A549 (cell line): Measurements from ENCODE around the gene KANSL1. TPM values are rescaled to one million over a fixed set of nuclear protein-coding genes. Genes with fewer than 3 reads are reported as not detected.

Experiments used
- BHLHE40 ChIP-seq: IDR thresholded peaks from 2 replicates; pipeline ENCODE4 v1.6.1; 2012; ENCODE audit warnings: low read depth, low read length, inconsistent platforms
- CBX2 ChIP-seq: fragments of 200-600 bp; sonication (generic); IDR thresholded peaks from 2 replicates; pipeline ENCODE4 v1.6.1; 2016; ENCODE audit warnings: low read depth, mild to moderate bottlenecking, borderline replicate concordance
- CBX8 ChIP-seq: fragments of 200-600 bp; sonication (generic); IDR thresholded peaks from 2 replicates; pipeline ENCODE4 v1.6.1; 2016
- CEBPB ChIP-seq, 2 experiments: fragments of >200 bp in 1 of 2; sonication (Bioruptor Twin) in 1 of 2; formaldehyde crosslinking in 1 of 2; IDR thresholded peaks; 2 replicates each; pipeline ENCODE4 v1.6.1; 2012 to 2016
- CHD4 ChIP-seq: fragments of 200-600 bp; sonication (generic); IDR thresholded peaks from 2 replicates; pipeline ENCODE4 v1.6.1; 2016; ENCODE audit warnings: antibody characterized with exemption, mild to moderate bottlenecking, borderline replicate concordance
- EP300 ChIP-seq, 2 experiments: fragments of >200 bp; sonication (Bioruptor Twin); formaldehyde crosslinking; IDR thresholded peaks; 2 replicates in 1 of 2; 3 replicates in 1 of 2; pipeline ENCODE4 v1.6.1; 2016 to 2017
- ESRRA ChIP-seq: fragments of 150-350 bp; IDR thresholded peaks from 2 replicates; pipeline ENCODE4 v1.6.1; 2014; ENCODE audit warnings: mild to moderate bottlenecking, low read length, borderline replicate concordance
- FOSL2 ChIP-seq, 2 experiments: fragments of 450-650 bp in 1 of 2; fragments of >200 bp in 1 of 2; sonication (Bioruptor Twin) in 1 of 2; formaldehyde crosslinking; IDR thresholded peaks; 2 replicates each; pipeline versions ENCODE4 v1.5.0 to v1.6.1; 2016 to 2020; ENCODE audit warnings: mild to moderate bottlenecking in 1 of 2, moderate library complexity in 1 of 2
- FOXS1 ChIP-seq: fragments of 250-450 bp; sonication (Bioruptor Pico); IDR thresholded peaks from 2 replicates; pipeline ENCODE4 v1.5.0; 2020; ENCODE audit warnings: mild to moderate bottlenecking, moderate library complexity
- GATA3 ChIP-seq: IDR thresholded peaks from 2 replicates; pipeline ENCODE4 v1.6.1; 2012; ENCODE audit warnings: borderline replicate concordance
- HEYL ChIP-seq: fragments of 250-450 bp; sonication (Bioruptor Pico); IDR thresholded peaks from 2 replicates; pipeline ENCODE4 v1.8.0; 2021; ENCODE audit warnings: mild to moderate bottlenecking, moderate library complexity
- HOXB13 ChIP-seq: fragments of 250-450 bp; sonication (Bioruptor Pico); IDR thresholded peaks from 2 replicates; pipeline ENCODE4 v1.5.0; 2020; ENCODE audit warnings: low read depth, mild to moderate bottlenecking, moderate library complexity
- JUNB ChIP-seq: fragments of >200 bp; sonication (Bioruptor Twin); formaldehyde crosslinking; IDR thresholded peaks from 2 replicates; pipeline ENCODE4 v1.6.1; 2016
- MAZ ChIP-seq: fragments of 150-350 bp; IDR thresholded peaks from 2 replicates; pipeline ENCODE4 v1.6.1; 2014; ENCODE audit warnings: antibody characterized with exemption, low read depth, low read length, borderline replicate concordance
- NR3C1 ChIP-seq: fragments of >200 bp; sonication (Bioruptor Twin); formaldehyde crosslinking; IDR thresholded peaks from 3 replicates; pipeline ENCODE4 v1.6.1; 2017
- POLR2A ChIP-seq: IDR thresholded peaks from 2 replicates; pipeline ENCODE4 v1.6.1; 2012; ENCODE audit warnings: mild to moderate bottlenecking, low read length
- POLR2AphosphoS2 ChIP-seq: conservative IDR thresholded peaks from 2 replicates; pipeline ENCODE4 v1.6.1; 2012; ENCODE audit warnings: low read length, improper control_type of control experiment, inconsistent platforms
- RAD21 ChIP-seq, 2 experiments: fragments of >200 bp in 1 of 2; sonication (Bioruptor Twin) in 1 of 2; formaldehyde crosslinking in 1 of 2; IDR thresholded peaks in 1 of 2; conservative IDR thresholded peaks in 1 of 2; 2 replicates in 1 of 2; 3 replicates in 1 of 2; pipeline ENCODE4 v1.6.1; 2012 to 2018; ENCODE audit warnings: inconsistent platforms in 1 of 2
- RARB ChIP-seq: fragments of 250-450 bp; sonication (Bioruptor Pico); IDR thresholded peaks from 2 replicates; pipeline ENCODE4 v1.8.0; 2021; ENCODE audit warnings: mild to moderate bottlenecking, moderate library complexity
- RCOR1 ChIP-seq: fragments of 150-350 bp; IDR thresholded peaks from 2 replicates; pipeline ENCODE4 v1.6.1; 2014; ENCODE audit warnings: antibody characterized with exemption, low read length, low read depth
- ZC3H11A ChIP-seq: fragments of 450-650 bp; IDR thresholded peaks from 2 replicates; pipeline ENCODE4 v1.6.1; 2014; ENCODE audit warnings: antibody characterized with exemption, mild to moderate bottlenecking
- ZNF302 ChIP-seq: fragments of 250-450 bp; sonication (Bioruptor Pico); IDR thresholded peaks from 2 replicates; pipeline ENCODE4 v1.9.0; 2021; ENCODE audit warnings: inconsistent platforms, mild to moderate bottlenecking, moderate library complexity
- ZSCAN20 ChIP-seq: fragments of 250-450 bp; sonication (Bioruptor Pico); IDR thresholded peaks from 2 replicates; pipeline ENCODE4 v1.8.0; 2022; ENCODE audit warnings: mild to moderate bottlenecking, moderate library complexity
- polyA plus RNA-seq, 4 experiments: library from polyadenylated mRNA; depleted of rRNA in 3 of 4; stranded (reverse); fragments of >200 nt; fragmentation: RNase III in 1 of 4; extraction: RNeasy Plus Mini Kit Qiagen cat#74134 plus additional on column Dnase treatment in 1 of 4; gene quantifications; 2 replicates in 3 of 4; 3 replicates in 1 of 4; pipeline ENCODE4 v1.2.3, GENCODE V29; 2011 to 2017
- TF ChIP-seq, protein P1 (sequence below): fragments of 200-600 bp; sonication (generic); IDR thresholded peaks from 2 replicates; pipeline ENCODE4 v1.6.1; 2016; ENCODE audit warnings: antibody characterized with exemption, mild to moderate bottlenecking, moderate library complexity
- TF ChIP-seq, protein P2 (sequence below): fragments of 150-350 bp; IDR thresholded peaks from 2 replicates; pipeline ENCODE4 v1.6.1; 2014; ENCODE audit warnings: low read depth, mild to moderate bottlenecking, low read length
- TF ChIP-seq, protein P3 (sequence below): IDR thresholded peaks from 2 replicates; pipeline ENCODE4 v1.6.1; 2012
- TF ChIP-seq, protein P4 (sequence below): fragments of 450-650 bp; IDR thresholded peaks from 2 replicates; pipeline ENCODE4 v1.6.1; 2014; ENCODE audit warnings: antibody characterized with exemption
- TF ChIP-seq, protein P5 (sequence below): IDR thresholded peaks from 2 replicates; pipeline ENCODE4 v1.6.1; 2012; ENCODE audit warnings: low read depth, borderline replicate concordance
- TF ChIP-seq, protein P6 (sequence below): fragments of 250-450 bp; sonication (Bioruptor Pico); IDR thresholded peaks from 2 replicates; pipeline ENCODE4 v1.5.0; 2021; ENCODE audit warnings: mild to moderate bottlenecking, moderate library complexity, borderline replicate concordance
- TF ChIP-seq, protein P7 (sequence below): fragments of >200 bp; sonication (Bioruptor Twin); formaldehyde crosslinking; IDR thresholded peaks from 3 replicates; pipeline ENCODE4 v1.5.1; 2016

Gene KANSL1
- polyA plus RNA-seq, 2 of the 4 experiments (the other 2 are of a cell fraction), result 22.6 to 27.9 TPM

DNA sequence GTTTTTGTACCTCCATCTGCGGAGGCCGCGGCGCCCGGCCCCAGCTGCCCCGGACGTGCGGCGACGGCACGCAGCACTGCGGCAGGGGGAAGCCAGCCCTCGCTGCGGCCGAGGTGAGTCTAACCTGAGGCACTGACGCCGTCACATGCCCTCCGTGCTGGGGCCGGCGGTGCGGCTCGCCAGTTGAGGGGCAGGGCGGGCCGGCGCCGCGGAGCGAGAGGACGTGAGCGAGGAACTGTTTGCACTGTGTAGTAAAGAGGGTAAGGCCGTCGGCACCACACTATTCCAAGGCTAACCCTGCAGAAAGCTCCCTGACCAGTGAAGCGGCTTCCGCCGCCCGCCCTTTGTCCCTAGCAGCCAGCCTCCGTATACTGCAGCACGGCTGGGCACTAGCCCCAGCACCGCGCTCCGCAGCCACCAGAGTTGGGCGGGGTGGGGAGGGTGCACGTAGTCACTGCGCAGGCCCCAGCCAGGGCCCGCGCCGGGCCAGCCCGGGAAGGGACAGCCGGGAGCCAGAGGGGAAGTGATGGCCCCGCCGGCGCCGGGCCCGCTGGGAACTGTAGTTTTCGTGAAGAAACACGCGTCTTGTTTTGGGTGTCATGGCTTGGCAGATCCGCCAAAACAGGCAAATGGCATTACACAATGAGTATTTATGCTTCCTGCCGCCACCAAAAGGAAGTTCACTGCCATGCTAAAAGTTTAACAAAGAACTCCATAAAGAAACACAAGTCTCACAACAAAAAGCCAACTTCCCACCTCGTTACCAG, 580 bp upstream of the KANSL1 start (continued):
- TF ChIP-seq, protein P1, sequence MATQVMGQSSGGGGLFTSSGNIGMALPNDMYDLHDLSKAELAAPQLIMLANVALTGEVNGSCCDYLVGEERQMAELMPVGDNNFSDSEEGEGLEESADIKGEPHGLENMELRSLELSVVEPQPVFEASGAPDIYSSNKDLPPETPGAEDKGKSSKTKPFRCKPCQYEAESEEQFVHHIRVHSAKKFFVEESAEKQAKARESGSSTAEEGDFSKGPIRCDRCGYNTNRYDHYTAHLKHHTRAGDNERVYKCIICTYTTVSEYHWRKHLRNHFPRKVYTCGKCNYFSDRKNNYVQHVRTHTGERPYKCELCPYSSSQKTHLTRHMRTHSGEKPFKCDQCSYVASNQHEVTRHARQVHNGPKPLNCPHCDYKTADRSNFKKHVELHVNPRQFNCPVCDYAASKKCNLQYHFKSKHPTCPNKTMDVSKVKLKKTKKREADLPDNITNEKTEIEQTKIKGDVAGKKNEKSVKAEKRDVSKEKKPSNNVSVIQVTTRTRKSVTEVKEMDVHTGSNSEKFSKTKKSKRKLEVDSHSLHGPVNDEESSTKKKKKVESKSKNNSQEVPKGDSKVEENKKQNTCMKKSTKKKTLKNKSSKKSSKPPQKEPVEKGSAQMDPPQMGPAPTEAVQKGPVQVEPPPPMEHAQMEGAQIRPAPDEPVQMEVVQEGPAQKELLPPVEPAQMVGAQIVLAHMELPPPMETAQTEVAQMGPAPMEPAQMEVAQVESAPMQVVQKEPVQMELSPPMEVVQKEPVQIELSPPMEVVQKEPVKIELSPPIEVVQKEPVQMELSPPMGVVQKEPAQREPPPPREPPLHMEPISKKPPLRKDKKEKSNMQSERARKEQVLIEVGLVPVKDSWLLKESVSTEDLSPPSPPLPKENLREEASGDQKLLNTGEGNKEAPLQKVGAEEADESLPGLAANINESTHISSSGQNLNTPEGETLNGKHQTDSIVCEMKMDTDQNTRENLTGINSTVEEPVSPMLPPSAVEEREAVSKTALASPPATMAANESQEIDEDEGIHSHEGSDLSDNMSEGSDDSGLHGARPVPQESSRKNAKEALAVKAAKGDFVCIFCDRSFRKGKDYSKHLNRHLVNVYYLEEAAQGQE, result no peak
- TF ChIP-seq RCOR1 (no peak), CBX8 (no peak), ZNF302 (CRISPR knock-in tag) (no peak), CBX2 (no peak), HEYL (no peak), HOXB13 (no peak), FOXS1 (CRISPR knock-in tag) (no peak), FOSL2 (IDR thresholded peaks at IDR 0.05) (no peak), FOSL2 (CRISPR knock-in tag; IDR thresholded peaks at IDR 0.05) (no peak; the same call in 1 of the 2 replicates), GATA3 (peak; percentile 37; the same call in 1 of the 2 replicates), POLR2AphosphoS2 (no peak), MAZ (peak; percentile 78; the same call in 1 of the 2 replicates), NR3C1 (no peak), CHD4 (no peak), JUNB (no peak), ESRRA (no peak; the same call in 1 of the 2 replicates), EP300 (IDR thresholded peaks at IDR 0.05) (no peak), RAD21 (conservative IDR thresholded peaks at IDR 0.05 in 1 of 2, IDR thresholded peaks at IDR 0.05 in 1 of 2) (peak in 1 of 2 experiments; percentile 20; a peak in 2 of 5 replicates), CEBPB (IDR thresholded peaks at IDR 0.05) (peak in 1 of 2 experiments; percentile 79; a peak in 3 of 4 replicates), ZC3H11A (no peak), ZSCAN20 (CRISPR knock-in tag) (no peak), POLR2A (peak; percentile 88), RARB (CRISPR knock-in tag) (no peak), BHLHE40 (no peak)
- TF ChIP-seq, protein P2, sequence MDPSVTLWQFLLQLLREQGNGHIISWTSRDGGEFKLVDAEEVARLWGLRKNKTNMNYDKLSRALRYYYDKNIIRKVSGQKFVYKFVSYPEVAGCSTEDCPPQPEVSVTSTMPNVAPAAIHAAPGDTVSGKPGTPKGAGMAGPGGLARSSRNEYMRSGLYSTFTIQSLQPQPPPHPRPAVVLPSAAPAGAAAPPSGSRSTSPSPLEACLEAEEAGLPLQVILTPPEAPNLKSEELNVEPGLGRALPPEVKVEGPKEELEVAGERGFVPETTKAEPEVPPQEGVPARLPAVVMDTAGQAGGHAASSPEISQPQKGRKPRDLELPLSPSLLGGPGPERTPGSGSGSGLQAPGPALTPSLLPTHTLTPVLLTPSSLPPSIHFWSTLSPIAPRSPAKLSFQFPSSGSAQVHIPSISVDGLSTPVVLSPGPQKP, result no peak
- TF ChIP-seq, protein P3, sequence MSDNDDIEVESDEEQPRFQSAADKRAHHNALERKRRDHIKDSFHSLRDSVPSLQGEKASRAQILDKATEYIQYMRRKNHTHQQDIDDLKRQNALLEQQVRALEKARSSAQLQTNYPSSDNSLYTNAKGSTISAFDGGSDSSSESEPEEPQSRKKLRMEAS, result peak; percentile 82
- TF ChIP-seq, protein P4, sequence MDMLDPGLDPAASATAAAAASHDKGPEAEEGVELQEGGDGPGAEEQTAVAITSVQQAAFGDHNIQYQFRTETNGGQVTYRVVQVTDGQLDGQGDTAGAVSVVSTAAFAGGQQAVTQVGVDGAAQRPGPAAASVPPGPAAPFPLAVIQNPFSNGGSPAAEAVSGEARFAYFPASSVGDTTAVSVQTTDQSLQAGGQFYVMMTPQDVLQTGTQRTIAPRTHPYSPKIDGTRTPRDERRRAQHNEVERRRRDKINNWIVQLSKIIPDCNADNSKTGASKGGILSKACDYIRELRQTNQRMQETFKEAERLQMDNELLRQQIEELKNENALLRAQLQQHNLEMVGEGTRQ, result no peak
- TF ChIP-seq, protein P5, sequence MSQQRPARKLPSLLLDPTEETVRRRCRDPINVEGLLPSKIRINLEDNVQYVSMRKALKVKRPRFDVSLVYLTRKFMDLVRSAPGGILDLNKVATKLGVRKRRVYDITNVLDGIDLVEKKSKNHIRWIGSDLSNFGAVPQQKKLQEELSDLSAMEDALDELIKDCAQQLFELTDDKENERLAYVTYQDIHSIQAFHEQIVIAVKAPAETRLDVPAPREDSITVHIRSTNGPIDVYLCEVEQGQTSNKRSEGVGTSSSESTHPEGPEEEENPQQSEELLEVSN, result peak; percentile 68
- TF ChIP-seq, protein P6, sequence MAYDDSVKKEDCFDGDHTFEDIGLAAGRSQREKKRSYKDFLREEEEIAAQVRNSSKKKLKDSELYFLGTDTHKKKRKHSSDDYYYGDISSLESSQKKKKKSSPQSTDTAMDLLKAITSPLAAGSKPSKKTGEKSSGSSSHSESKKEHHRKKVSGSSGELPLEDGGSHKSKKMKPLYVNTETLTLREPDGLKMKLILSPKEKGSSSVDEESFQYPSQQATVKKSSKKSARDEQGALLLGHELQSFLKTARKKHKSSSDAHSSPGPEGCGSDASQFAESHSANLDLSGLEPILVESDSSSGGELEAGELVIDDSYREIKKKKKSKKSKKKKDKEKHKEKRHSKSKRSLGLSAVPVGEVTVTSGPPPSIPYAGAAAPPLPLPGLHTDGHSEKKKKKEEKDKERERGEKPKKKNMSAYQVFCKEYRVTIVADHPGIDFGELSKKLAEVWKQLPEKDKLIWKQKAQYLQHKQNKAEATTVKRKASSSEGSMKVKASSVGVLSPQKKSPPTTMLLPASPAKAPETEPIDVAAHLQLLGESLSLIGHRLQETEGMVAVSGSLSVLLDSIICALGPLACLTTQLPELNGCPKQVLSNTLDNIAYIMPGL (CRISPR knock-in tag), result peak; percentile 97
- TF ChIP-seq, protein P7, sequence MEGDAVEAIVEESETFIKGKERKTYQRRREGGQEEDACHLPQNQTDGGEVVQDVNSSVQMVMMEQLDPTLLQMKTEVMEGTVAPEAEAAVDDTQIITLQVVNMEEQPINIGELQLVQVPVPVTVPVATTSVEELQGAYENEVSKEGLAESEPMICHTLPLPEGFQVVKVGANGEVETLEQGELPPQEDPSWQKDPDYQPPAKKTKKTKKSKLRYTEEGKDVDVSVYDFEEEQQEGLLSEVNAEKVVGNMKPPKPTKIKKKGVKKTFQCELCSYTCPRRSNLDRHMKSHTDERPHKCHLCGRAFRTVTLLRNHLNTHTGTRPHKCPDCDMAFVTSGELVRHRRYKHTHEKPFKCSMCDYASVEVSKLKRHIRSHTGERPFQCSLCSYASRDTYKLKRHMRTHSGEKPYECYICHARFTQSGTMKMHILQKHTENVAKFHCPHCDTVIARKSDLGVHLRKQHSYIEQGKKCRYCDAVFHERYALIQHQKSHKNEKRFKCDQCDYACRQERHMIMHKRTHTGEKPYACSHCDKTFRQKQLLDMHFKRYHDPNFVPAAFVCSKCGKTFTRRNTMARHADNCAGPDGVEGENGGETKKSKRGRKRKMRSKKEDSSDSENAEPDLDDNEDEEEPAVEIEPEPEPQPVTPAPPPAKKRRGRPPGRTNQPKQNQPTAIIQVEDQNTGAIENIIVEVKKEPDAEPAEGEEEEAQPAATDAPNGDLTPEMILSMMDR, result peak; percentile 80
